Amniotic stem cell (primary cell): Measurements from ENCODE around the gene IL1R2.
"Not testable (repeated sequence)": the region's sequence is repeated elsewhere in the genome, so short reads cannot be mapped to it uniquely, and the experiment has no call there.

ENCODE experiments used
- DNase-seq: peaks from one replicate; lab custom pipeline; 2025; lab: John Stamatoyannopoulos, UW

The IL1R2 gene

DNA sequence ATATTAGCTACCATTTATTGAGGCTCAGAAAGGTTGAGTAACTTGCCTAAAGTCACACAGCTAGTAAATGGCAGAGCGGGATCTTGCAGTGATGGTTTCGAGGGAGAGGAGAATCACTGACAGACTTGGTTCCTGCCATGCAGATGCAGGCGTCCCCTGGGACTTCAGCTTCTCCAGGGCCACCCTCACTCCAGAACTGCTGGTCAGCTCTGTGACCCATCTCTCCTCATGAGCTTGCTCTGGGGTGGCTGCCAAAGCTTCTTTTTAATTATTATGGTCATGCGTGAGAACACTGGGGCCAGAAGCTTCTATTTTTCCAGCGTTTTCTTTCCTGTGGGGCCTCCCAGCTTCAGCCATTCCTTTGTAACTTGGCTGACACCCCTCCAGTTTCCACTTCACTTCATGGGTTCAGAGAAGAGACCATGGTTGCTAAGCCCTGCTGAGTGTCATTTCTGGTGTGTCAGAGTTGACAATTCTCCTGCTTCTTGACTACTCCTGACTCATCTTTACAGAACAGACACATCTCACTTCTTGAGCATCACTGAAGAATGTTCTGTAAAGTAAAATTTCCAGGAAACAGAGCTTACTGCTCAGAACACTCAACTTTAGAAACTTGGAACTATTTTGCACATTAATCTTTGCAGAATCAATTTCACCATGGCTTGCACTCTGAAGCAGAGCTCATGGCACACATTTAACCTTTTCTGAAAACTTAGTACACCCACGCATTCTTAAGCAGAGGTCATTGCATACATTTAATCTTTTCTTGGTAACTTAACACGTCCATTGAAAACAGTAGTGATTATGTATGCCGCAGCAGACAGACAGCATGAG is 70.4 kb downstream of the IL1R2 start:
- no peak for DNase-seq

DNA sequence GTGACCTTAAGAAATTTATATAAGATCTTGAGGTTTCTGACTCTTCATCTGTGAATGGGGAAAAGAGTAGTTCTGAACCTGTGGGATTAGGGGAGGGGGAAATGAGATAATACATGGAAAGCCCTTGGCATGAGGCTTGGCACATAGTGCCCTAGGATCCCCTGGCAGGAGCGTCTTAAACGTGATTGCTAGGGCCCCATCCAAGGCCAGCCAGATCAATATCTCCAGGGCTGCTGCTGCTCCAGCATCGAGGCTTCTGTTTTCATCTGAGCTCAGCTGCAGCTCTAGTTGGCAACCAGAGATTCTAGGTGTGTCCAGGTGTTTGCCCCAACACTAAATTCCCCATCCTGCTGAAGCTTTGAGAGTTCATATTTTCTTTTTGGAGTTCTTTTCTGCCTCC is 71.0 kb downstream of the IL1R2 start:
- no peak for DNase-seq

DNA sequence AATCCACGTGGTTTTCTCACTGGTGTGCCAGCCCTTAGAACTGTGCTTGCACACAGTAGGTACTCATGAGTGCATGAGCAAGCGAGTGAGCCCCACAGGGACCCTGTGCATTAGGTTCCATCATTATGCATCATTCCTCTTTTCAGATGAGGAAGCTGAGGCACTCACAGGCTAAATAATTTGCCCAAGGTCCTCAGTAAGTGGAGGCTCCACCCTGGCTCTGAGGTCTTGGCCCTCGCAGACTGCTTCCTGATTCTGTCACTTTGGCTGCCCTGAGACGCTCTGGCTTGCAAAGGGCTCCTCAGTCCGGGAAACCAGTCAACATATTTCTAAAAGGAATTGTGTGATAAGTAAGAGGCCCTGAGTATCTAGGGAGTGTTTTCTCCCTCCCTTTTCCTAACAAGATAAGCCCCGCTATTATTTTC is 71.7 kb downstream of the IL1R2 start:
- no peak for DNase-seq

DNA sequence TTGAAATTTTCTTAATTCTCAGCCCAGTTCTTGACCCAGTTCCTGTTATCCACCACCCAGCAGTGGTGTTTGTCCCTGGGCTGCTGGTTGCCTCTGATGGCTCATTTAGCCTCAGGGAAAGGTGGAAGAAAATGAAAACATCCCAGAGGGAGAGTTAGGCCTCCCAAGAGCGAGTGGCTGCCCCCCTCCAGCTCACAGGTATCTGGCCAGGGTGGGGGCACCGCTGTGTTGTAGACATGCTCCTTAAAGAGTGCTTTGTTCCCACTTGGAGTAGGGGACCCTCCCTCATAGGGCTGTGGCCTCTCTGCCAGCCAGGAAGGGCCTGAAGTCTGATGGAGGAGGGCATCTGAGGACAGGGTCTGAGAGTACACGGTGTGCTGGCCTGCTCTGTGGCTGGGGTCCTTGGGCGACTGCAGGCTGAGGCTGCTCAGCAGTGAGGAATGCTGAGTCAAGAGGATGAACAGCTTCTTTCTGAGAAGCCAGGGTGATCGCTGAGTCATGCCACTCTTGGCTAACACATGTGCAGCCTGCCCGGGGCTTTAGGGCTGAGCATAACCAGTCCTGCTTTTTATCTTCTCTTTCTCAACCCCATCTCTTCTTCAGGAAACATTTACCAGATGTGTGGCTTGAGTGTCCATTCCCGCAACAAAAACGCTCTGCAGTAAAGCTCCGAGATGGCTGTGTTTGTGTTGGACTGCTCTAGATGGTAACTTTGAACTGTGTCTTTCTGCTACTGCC is 72.3 kb downstream of the IL1R2 start:
- DNase-seq, result peak; percentile 91

DNA sequence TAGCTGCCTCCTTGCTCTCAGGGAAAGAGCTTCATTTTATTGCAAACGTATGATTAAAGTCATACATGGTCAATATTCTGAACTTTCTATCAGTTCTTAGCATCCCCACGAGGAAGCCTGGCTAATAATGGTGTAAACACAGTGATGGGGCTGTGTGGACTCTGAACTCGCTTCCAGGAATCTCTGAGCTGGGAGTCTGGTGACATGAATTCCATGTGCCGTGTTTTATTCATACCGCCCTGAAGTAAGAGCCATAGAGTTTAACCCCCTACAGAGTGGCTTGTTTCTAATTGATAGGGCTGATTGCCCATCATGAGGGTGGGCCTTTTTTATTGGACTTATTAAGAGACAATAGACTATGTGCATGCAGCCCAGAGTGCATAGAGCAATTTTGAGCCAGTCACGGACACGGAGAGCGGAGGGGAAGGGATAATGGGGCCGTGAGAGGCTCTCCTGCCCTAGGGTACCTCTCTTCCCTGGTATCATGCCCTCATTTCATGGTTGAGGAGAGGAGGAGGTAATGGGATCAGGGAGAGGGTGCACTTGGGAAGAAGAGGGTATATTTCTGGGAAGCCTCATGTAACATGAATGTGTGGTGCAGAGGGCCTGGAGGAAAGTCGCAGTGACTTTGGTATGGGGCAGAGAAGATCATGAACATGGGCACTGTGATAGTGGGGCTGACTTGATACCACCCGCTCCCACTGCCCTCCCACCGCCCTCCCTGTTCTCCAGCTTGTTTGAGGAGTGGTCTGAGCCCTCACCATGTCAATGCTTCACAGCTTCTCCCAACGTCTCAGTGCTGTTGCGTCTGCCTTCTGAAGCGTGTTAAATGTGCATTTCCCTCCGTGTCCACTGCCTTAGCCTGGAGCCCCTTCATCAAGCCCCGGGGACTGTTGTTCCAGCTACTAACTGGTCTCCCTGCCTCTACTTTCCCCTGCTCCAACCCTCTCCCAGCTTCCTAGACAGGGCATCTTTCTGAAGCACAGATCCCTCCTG is 73.2 kb downstream of the IL1R2 start:
- DNase-seq, result no peak

DNA sequence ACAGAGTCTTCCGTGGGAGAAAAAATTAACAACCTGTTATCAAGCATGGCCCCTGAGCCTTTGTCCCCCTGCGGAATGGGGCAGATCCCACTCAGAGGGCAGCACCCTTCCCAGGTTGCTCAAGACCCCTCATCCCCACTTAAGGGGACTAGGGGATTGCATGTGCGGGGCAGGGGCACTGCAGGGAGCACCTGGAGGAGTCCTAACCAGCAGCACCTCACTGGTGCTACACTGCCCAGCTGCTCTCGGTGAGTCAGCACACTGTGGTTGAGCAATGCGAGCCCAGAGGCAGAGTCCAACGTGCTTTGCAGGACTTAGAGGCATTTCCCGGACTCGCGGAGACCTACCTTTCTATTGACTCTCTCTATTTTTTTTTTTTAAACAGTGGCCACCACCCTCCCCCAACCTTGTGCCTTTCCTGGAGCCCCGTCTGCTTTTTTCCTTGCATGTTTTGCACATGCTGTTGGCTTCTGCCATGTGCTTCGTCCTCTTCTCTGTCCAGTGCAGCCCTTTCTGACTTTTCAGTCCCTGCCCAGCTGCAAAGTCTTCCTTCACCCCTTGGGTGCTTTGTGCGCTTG is 74.0 kb downstream of the IL1R2 start:
- no peak for DNase-seq

DNA sequence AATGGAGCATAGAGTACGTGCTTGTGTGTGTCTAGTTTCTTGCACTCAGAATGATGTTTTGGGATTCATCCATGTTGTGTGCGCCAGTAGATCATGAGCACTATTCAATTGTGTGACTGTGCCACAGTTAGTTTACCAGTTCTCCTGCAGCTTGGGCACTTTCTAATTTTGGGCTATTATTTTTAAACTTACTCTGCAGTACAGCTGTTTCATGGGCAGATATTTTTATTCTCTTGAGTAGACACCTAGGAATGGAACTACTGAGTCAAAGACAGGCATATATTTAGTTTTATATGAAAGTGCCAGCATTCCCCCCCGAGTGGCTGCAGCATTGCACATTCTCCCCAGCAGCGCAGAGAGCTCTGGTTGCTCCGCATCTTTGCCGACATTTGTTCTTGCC is 74.8 kb downstream of the IL1R2 start:
- no peak for DNase-seq

DNA sequence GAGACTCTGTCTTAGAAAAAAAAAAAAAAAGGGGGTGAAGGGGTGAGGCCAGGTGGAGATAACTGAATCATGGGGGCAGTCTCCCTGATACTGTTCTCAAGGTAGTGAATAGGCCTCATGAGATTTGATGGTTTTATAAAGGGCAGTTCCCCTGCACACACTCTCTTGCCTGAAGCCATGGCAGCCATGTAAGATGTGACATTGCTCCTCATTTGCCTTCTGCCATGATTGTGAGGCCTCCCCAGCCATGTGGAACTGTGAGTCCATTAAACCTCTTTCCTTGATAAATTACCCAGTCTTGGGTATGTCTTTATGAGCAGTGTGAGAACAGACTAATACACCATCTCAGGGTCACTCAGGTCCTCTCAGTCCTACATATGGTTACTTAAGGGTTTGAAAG is 76.4 kb downstream of the IL1R2 start:
- not testable (repeated sequence) for DNase-seq

DNA sequence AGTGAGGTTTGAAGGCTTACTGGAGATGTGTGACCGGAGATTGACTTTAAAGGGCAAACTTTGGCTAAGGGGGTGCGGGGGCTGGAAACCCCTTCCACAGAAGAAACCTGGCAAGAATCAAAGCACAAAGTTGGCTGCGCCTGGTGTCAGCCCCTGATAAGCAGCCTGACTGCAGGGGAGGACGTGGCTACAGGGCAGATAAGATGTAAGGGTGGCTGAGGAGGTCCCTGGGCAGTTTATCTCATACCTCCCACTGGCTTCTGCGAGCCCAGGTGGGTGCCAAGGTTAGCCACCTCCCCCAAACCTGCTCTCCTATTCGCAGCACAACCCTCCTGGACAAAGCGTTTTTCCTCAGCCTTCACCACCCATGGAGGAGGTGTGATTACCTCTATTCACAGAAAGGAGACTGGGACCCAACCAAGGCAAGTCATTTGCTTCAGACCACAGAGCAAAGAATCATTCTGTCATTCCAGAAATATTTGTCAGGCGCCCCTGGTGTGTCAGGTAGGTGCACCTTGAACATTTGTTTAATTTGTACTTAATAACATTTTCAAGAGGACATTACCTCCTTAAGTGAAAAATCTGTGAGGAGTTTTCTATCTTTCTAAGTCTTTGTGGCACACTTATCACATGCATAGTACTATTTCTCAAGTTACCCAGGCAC is 77.7 kb downstream of the IL1R2 start:
- no peak for DNase-seq

DNA sequence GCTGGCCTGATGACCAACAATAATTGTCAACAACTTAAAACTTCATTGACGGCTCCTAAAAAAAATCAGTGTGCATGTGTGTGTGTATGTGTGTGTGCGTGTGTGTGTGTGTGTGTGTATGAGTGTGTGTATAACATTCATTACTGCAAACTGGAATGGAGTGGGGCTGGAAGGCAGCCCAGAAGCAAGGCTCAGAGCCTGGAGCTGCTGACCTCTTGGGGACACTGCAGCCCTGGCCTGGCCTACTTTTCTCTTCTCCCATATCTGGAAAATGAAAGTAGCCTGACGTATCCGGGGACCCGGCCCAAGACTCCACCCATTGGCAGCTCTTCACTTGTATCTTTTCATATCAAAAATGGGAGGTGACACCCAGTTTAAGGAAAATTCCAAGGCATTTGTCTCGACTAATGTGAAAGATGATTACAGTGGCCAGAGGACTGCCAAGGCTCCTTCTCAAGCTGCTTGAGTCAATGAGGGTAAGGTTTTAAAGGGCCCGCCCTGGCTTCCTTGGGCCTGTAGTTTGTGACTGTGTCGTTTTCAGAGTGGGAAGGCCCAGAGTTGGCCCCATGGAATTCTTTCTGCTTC is 78.4 kb downstream of the IL1R2 start:
- no peak for DNase-seq

DNA sequence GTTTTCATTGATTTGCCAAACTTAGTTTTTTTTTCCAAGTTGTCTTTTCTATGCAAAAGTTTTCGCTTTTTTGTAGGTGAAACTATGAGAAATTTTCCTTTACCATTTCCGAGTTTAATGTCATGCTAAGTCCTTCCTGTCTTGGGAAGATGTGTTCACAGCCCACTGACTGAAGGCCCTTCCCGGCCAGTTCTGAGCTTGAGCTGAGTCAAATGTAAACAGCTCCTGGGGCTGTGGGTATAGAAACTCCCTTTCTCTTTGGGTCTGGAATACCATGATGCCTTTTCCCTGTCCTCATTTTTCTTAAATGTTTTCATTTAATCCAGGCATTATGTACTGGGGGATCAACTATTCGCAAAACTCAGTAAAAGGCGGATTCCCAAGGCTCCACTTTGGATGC is 81.0 kb downstream of the IL1R2 start:
- DNase-seq, result no peak

DNA sequence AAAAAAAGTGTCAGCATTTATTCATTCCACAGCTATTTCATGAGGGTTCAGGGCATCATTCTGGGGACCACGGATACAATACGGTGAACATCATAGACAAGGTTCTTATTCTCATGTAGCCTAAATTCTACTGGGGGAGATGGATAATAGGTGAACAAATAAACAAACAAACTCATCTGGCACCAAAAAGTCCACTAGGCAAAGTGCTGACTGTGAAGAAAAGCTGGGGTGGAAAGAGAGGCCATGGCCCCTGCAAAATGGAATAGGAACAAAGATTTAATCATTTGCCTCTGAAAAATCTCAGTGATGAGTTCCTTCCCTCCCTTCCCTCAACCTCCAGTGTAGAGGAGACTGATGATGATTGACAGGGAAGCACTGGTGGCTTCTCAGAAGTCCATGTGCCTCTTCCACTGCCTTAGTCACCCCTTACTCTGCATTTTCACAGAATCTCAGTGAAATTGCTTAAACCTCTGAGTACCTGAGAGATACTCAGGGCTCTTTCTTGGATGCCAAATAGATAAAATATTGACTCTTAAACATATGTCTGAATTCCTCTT is 81.5 kb downstream of the IL1R2 start:
- no peak for DNase-seq

DNA sequence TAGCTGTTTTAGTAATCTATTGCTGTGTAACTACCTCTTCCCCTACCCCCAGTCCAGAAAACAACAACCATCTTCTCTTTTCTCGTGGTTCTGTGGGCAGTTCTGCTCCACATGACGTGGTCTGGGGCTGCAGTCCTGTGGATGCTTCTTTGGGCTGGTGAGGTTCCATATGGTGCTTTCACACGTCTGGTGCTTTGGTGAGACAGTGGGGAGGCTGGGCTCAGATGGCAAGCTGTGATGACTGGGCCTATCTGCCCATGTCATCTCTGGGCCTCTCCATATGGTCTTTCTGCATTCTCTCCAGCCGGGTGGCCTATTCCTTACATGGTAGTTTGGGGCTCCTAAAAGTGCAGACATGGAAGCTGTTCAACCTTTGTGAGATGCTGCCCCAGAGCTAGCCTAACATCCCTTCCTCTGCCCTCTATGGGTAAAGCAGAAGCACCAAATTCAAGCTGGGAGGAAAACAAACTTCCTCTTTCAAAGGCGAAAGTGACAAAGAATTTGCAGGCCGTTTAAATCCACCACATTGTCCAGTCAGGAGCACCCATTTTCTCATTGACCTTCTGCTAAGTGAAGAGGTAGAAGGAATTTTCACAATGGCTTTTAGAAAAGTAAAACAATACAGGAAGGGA is 82.5 kb downstream of the IL1R2 start:
- DNase-seq, result no peak

DNA sequence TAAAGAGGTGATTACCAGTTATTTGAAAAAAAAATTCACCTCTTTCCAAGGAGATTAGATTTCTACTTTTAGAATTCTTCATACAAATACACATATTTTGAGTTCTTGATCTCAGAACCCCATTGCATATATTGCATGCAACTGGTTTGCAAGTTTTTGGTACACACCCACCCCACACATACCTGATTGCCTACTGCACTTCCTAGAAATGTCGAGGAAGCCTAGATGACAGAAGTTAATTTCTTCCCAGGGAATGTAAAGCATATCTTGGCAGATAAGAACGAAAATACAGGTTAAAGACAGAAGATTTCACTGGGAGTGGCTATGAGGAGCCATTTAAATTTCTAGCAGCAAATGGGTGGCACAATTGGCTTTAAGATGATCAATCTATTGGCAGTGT is 83.7 kb downstream of the IL1R2 start:
- DNase-seq, result no peak

DNA sequence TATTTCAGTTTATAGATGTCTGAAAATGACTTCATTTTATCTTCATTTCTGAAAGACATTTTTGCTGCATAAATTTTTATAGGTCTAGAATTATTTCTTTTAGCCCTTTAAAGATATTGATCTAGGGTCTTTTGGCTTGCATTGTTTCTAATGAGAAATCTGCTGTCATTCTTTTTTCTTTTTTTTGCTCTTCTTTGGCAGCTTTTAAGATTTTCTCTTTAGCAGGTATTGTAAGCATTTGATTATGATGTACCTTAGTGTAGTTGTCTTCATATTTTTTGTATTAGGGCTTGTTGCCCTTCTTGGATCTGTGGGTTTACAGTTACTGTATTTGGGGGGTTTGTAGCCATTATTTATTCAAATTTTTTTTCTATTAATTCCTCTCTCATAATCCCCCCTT is 84.8 kb downstream of the IL1R2 start:
- no peak for DNase-seq
